H9 (cell line): ENCODE results near the gene MYH15. TPM values are rescaled to one million over a fixed set of nuclear protein-coding genes. Genes with fewer than 3 reads are reported as not detected.

Experiments
- DNase-seq: peaks from one replicate; pipeline ENCODE4 v3.0.0-alpha.2; 2017
- H2AFZ ChIP-seq: one replicate; pipeline ENCODE4 v1.6.1; 2013; ENCODE audit warnings: mild to moderate bottlenecking, low read length, control low read depth, moderate library complexity
- H2AK5ac ChIP-seq: 2 replicates; pipeline ENCODE4 v1.6.1; 2013; ENCODE audit warnings: low read length, control low read depth, mixed read lengths; ENCODE audit not compliant: insufficient read length
- H2BK120ac ChIP-seq: one replicate; pipeline ENCODE4 v1.6.1; 2013; ENCODE audit warnings: low read depth, mild to moderate bottlenecking, low read length, control low read depth, inconsistent platforms; ENCODE audit not compliant: poor library complexity, severe bottlenecking
- H2BK12ac ChIP-seq: 2 replicates; pipeline ENCODE4 v1.6.1; 2013; ENCODE audit warnings: low read length, control low read depth, mixed read lengths, low read depth; ENCODE audit not compliant: insufficient read length
- H2BK15ac ChIP-seq: 2 replicates; pipeline ENCODE4 v1.6.1; 2013; ENCODE audit warnings: low read depth, low read length, control low read depth
- H2BK20ac ChIP-seq: one replicate; pipeline ENCODE4 v1.6.1; 2013; ENCODE audit warnings: low read depth, mild to moderate bottlenecking, low read length, control low read depth, inconsistent platforms; ENCODE audit not compliant: poor library complexity, severe bottlenecking
- H2BK5ac ChIP-seq: 2 replicates; pipeline ENCODE4 v1.6.1; 2013; ENCODE audit warnings: low read length, control low read depth, mixed read lengths; ENCODE audit not compliant: insufficient read length
- H3K14ac ChIP-seq: 2 replicates; pipeline ENCODE4 v1.6.1; 2013; ENCODE audit warnings: low read length, control low read depth; ENCODE audit not compliant: insufficient read depth
- H3K18ac ChIP-seq: 2 replicates; pipeline ENCODE4 v1.6.1; 2013; ENCODE audit warnings: low read depth, mild to moderate bottlenecking, mixed read lengths, low read length, control low read depth; ENCODE audit not compliant: insufficient read length
- H3K23ac ChIP-seq: 2 replicates; pipeline ENCODE4 v1.6.1; 2013; ENCODE audit warnings: low read length, control low read depth, mixed read lengths, low read depth; ENCODE audit not compliant: insufficient read length
- H3K23me2 ChIP-seq: 2 replicates; pipeline ENCODE4 v1.6.1; 2013; ENCODE audit warnings: low read depth, mild to moderate bottlenecking, mixed read lengths, low read length, control low read depth; ENCODE audit not compliant: insufficient read length, poor library complexity, severe bottlenecking
- H3K27ac ChIP-seq: 2 replicates; pipeline ENCODE4 v1.5.1; 2013; ENCODE audit warnings: low read length, control low read depth, mixed read lengths, low read depth; ENCODE audit not compliant: insufficient read length
- H3K27me3 ChIP-seq: 2 replicates; pipeline ENCODE4 v1.6.1; 2013; ENCODE audit warnings: low read length, control low read depth, inconsistent platforms; ENCODE audit not compliant: insufficient read depth
- H3K4ac ChIP-seq: 2 replicates; pipeline ENCODE4 v1.6.1; 2013; ENCODE audit warnings: low read depth, mild to moderate bottlenecking, control low read depth, inconsistent platforms, low read length, moderate library complexity
- H3K4me1 ChIP-seq: 2 replicates; pipeline ENCODE4 v1.6.1; 2013; ENCODE audit warnings: low read length, control low read depth, inconsistent platforms; ENCODE audit not compliant: insufficient read depth
- H3K4me2 ChIP-seq: 2 replicates; pipeline ENCODE4 v1.6.1; 2013; ENCODE audit warnings: low read length, control low read depth, mixed read lengths; ENCODE audit not compliant: insufficient read length, insufficient read depth
- H3K56ac ChIP-seq: 2 replicates; pipeline ENCODE4 v1.6.1; 2013; ENCODE audit warnings: low read depth, mild to moderate bottlenecking, mixed read lengths, low read length, control low read depth; ENCODE audit not compliant: insufficient read length
- H3K79me1 ChIP-seq: 2 replicates; pipeline ENCODE4 v1.6.1; 2013; ENCODE audit warnings: low read depth, mild to moderate bottlenecking, moderate library complexity, low read length, control low read depth, inconsistent platforms; ENCODE audit not compliant: insufficient read depth, poor library complexity, severe bottlenecking
- H3K79me2 ChIP-seq: 2 replicates; pipeline ENCODE4 v1.6.1; 2013; ENCODE audit warnings: low read length, control low read depth, inconsistent platforms; ENCODE audit not compliant: insufficient read depth
- H3K9ac ChIP-seq: 2 replicates; pipeline ENCODE4 v1.6.1; 2013; ENCODE audit warnings: low read length, control low read depth, mixed read lengths; ENCODE audit not compliant: insufficient read length; ENCODE audit errors: extremely low read depth
- H3K9me3 ChIP-seq: one replicate; pipeline ENCODE4 v1.6.1; 2013; ENCODE audit warnings: low read depth, low read length, inconsistent platforms; ENCODE audit not compliant: control insufficient read depth
- H3T11ph ChIP-seq: one replicate; pipeline ENCODE4 v1.6.1; 2013; ENCODE audit warnings: mild to moderate bottlenecking, low read length, control low read depth, inconsistent platforms
- H4K20me1 ChIP-seq: one replicate; pipeline ENCODE4 v1.6.1; 2013; ENCODE audit not compliant: control insufficient read depth, insufficient read length, insufficient read depth
- H4K5ac ChIP-seq: 2 replicates; pipeline ENCODE4 v1.6.1; 2013; ENCODE audit warnings: low read depth, mild to moderate bottlenecking, mixed read lengths, low read length, control low read depth; ENCODE audit not compliant: insufficient read length
- H4K8ac ChIP-seq: replicated peaks from 2 replicates; pipeline ENCODE4 v1.6.1; 2013; ENCODE audit warnings: low read length, control low read depth, mixed read lengths, low read depth; ENCODE audit not compliant: insufficient read length
- H4K91ac ChIP-seq: 2 replicates; pipeline ENCODE4 v1.6.1; 2013; ENCODE audit warnings: low read depth, mild to moderate bottlenecking, moderate library complexity, mixed read lengths, low read length, control low read depth; ENCODE audit not compliant: insufficient read length
- H3K27ac Mint-ChIP-seq, 3 experiments: 2 replicates in 2 of 3; 3 replicates in 1 of 3; pipeline ENCODE4 v1.8.0; 2020 to 2021; ENCODE audit warnings: mixed read lengths in 3 of 3, mild to moderate bottlenecking in 1 of 3, moderate library complexity in 1 of 3
- H3K27me3 Mint-ChIP-seq: 2 replicates; pipeline ENCODE4 v1.8.0; 2021; ENCODE audit warnings: low read depth, mild to moderate bottlenecking, moderate library complexity, mixed read lengths
- H3K36me3 Mint-ChIP-seq, 3 experiments: 2 replicates in 2 of 3; 3 replicates in 1 of 3; pipeline ENCODE4 v1.8.0; 2020 to 2021; ENCODE audit warnings: low read depth in 3 of 3, mixed read lengths in 3 of 3; ENCODE audit not compliant: insufficient read depth in 1 of 3
- H3K4me1 Mint-ChIP-seq, 2 experiments: 2 replicates each; pipeline ENCODE4 v1.8.0; 2020; ENCODE audit warnings: mixed read lengths in 2 of 2
- H3K4me3 Mint-ChIP-seq, 2 experiments: 2 replicates in 1 of 2; 3 replicates in 1 of 2; pipeline ENCODE4 v1.8.0; 2020 to 2021; ENCODE audit warnings: mild to moderate bottlenecking in 2 of 2, mixed read lengths in 2 of 2, moderate library complexity in 1 of 2
- H3K9me3 Mint-ChIP-seq, 2 experiments: 2 replicates in 1 of 2; 3 replicates in 1 of 2; pipeline ENCODE4 v1.8.0; 2020; ENCODE audit warnings: mild to moderate bottlenecking in 2 of 2, mixed read lengths in 2 of 2, moderate library complexity in 1 of 2
- CTCF ChIP-seq: fragments of 200-600 bp; sonication (generic); conservative IDR thresholded peaks from 3 replicates; pipeline ENCODE4 v1.8.0; 2021; ENCODE audit warnings: antibody characterized with exemption, mild to moderate bottlenecking
- WGBS: extraction: QIAGEN DNeasy Blood & Tissue Kit; methylation state at CpG from one replicate; pipeline ENCODE4 v1.1.7; 2013; ENCODE audit warnings: missing lambda C conversion rate, low lambda C conversion rate, mixed read lengths; ENCODE audit not compliant: insufficient read length; ENCODE audit errors: extremely low coverage; 5-methylcytosine and 5-hydroxymethylcytosine counted together
- total RNA-seq: library from RNA; stranded (reverse); gene quantifications from 2 replicates; pipeline ENCODE4 v1.2.1, GENCODE V29; 2021

MYH15 gene
- total RNA-seq, 1 experiment from 2014 or later: 0.13 TPM

GRCh38 chr3:108388136-108389132 is 122.0 kb downstream of the MYH15 start:
- Mint-ChIP-seq H3K4me1 (peaks cover 20 to 21% of the 10 kb centered on the region in 2 experiments), H3K36me3 (no peaks in the 10 kb centered on the region), H3K9me3 (no peaks in the 10 kb centered on the region), H3K27me3 (no peaks in the 10 kb centered on the region), H3K27ac (no peak overlapping the region), H3K4me3 (no peak overlapping the region)
- Histone ChIP-seq H3K23ac (no peak overlapping the region), H3K14ac (no peak overlapping the region), H3K79me1 (no peaks in the 10 kb centered on the region), H3K18ac (no peak overlapping the region), H2AFZ (no peak overlapping the region), H2BK12ac (no peak overlapping the region), H3T11ph (no peak overlapping the region), H2AK5ac (no peak overlapping the region), H3K9me3 (no peaks in the 10 kb centered on the region), H2BK120ac (no peak overlapping the region), H3K4me1 (peaks cover 3% of the 10 kb centered on the region; the same call in 1 of the 2 replicates), H3K56ac (no peak overlapping the region), H3K4ac (no peak overlapping the region), H4K5ac (no peak overlapping the region), H3K9ac (no peak overlapping the region), H3K27ac (no peak overlapping the region), H3K27me3 (no peaks in the 10 kb centered on the region), H4K91ac (no peak overlapping the region), H3K79me2 (no peaks in the 10 kb centered on the region), H4K8ac (no peak overlapping the region), H4K20me1 (no peaks in the 10 kb centered on the region), H3K4me2 (no peak overlapping the region), H2BK5ac (no peak overlapping the region), H3K23me2 (no peaks in the 10 kb centered on the region), H2BK15ac (no peak overlapping the region), H2BK20ac (no peak overlapping the region)
- WGBS: no CpG with 5 or more reads among the region's 12 CpGs
- no peak for TF ChIP-seq CTCF
- DNase-seq: no peak
